WTC11 (cell line): Measurements from ENCODE around the gene ARHGEF1. TPM values are rescaled to one million over a fixed set of nuclear protein-coding genes. Genes with fewer than 3 reads are reported as not detected.

ENCODE experiments used
- microRNA-seq: library from miRNA; unstranded; fragments of <30 nt; microRNA quantifications from one replicate; pipeline ENCODE4 v1.2.0, GENCODE V29; 2022; ENCODE audit warnings: borderline number of aligned reads
- total RNA-seq: library from RNA; stranded (reverse); gene quantifications from 3 replicates; pipeline ENCODE4 v1.2.3, GENCODE V29; 2021
- TF ChIP-seq, protein P1 (sequence below): sonication (generic); formaldehyde crosslinking; IDR thresholded peaks from 2 replicates; pipeline ENCODE4 v1.8.0; 2023; ENCODE audit warnings: missing genetic modification reagents, mild to moderate bottlenecking, borderline replicate concordance

The ARHGEF1 gene
- total RNA-seq, 1 experiment from 2014 or later = 102 TPM

- TF ChIP-seq, protein P1, sequence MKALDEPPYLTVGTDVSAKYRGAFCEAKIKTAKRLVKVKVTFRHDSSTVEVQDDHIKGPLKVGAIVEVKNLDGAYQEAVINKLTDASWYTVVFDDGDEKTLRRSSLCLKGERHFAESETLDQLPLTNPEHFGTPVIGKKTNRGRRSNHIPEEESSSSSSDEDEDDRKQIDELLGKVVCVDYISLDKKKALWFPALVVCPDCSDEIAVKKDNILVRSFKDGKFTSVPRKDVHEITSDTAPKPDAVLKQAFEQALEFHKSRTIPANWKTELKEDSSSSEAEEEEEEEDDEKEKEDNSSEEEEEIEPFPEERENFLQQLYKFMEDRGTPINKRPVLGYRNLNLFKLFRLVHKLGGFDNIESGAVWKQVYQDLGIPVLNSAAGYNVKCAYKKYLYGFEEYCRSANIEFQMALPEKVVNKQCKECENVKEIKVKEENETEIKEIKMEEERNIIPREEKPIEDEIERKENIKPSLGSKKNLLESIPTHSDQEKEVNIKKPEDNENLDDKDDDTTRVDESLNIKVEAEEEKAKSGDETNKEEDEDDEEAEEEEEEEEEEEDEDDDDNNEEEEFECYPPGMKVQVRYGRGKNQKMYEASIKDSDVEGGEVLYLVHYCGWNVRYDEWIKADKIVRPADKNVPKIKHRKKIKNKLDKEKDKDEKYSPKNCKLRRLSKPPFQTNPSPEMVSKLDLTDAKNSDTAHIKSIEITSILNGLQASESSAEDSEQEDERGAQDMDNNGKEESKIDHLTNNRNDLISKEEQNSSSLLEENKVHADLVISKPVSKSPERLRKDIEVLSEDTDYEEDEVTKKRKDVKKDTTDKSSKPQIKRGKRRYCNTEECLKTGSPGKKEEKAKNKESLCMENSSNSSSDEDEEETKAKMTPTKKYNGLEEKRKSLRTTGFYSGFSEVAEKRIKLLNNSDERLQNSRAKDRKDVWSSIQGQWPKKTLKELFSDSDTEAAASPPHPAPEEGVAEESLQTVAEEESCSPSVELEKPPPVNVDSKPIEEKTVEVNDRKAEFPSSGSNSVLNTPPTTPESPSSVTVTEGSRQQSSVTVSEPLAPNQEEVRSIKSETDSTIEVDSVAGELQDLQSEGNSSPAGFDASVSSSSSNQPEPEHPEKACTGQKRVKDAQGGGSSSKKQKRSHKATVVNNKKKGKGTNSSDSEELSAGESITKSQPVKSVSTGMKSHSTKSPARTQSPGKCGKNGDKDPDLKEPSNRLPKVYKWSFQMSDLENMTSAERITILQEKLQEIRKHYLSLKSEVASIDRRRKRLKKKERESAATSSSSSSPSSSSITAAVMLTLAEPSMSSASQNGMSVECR (CRISPR knock-in tag) = no peak
- TF ChIP-seq, all 79 proteins: peak for 0
These were observed 73.6 kb downstream of the ARHGEF1 start (continued) for GRCh38 chr19:41956621-41957020.

Small RNAs within 50 kb of the gene (microRNA-seq; reads per million reads assigned to microRNA genes)
- gene MIR6797 = 4.2 reads per million, percentile 9 among the genes with 10 or more reads in this experiment

Other genes with a start within 250 kb of the ARHGEF1 start
- gene CEACAM7, start 194.9 kb upstream of the ARHGEF1 start, total RNA-seq = 0.15 to 0.21 TPM (median 0.18 TPM) in 3 replicates
- 0.23 to 1.3 TPM (median 0.46 TPM) in 3 replicates for gene CEACAM5, start 174.6 kb upstream of the ARHGEF1 start, total RNA-seq
- 0.37 to 0.53 TPM (median 0.41 TPM) in 3 replicates for gene CEACAM6, start 127.7 kb upstream of the ARHGEF1 start, total RNA-seq
- not detected in 3 replicates for gene CEACAM3, start 86.6 kb upstream of the ARHGEF1 start, total RNA-seq
- not detected in 3 replicates for gene LYPD4, start 38.5 kb upstream of the ARHGEF1 start, total RNA-seq
- not detected in 3 replicates for gene DMRTC2, start 38.1 kb upstream of the ARHGEF1 start, total RNA-seq
- 3,152 to 3,787 TPM (median 3,713 TPM) in 3 replicates for gene RPS19, start 22.9 kb upstream of the ARHGEF1 start, total RNA-seq
- gene CD79A, start 5.9 kb upstream of the ARHGEF1 start, total RNA-seq = 0.42 to 1.2 TPM (median 0.71 TPM) in 3 replicates
- gene ERFL, start 45.3 kb downstream of the ARHGEF1 start, total RNA-seq = 0.30 to 0.66 TPM (median 0.31 TPM) in 3 replicates
- 159 to 184 TPM (median 159 TPM) in 3 replicates for gene RABAC1, start 76.1 kb downstream of the ARHGEF1 start, total RNA-seq
- 28.2 to 34.2 TPM (median 30.9 TPM) in 3 replicates for gene ATP1A3, start 111.0 kb downstream of the ARHGEF1 start, total RNA-seq
- gene GRIK5, start 187.0 kb downstream of the ARHGEF1 start, total RNA-seq = 52.3 to 71.3 TPM (median 66.3 TPM) in 3 replicates
- 30.6 to 34.0 TPM (median 33.4 TPM) in 3 replicates for gene ZNF574, start 193.0 kb downstream of the ARHGEF1 start, total RNA-seq
- gene POU2F2, start 249.3 kb downstream of the ARHGEF1 start, total RNA-seq = 6.0 to 7.7 TPM (median 6.6 TPM) in 3 replicates